Left ventricle myocardium inferior (tissue), 1 donor: ENCODE measurements around the gene FOXN1. TPM values are rescaled to one million over a fixed set of nuclear protein-coding genes. Genes with fewer than 3 reads are reported as not detected.
"Not testable (repeated sequence)": the region's sequence is repeated elsewhere in the genome, so short reads cannot be mapped to it uniquely, and the experiment has no call there.

Experiments used
- DNase-seq: peaks from one replicate; pipeline ENCODE4 v3.0.0-alpha.2; 2020
- H3K27ac ChIP-seq: fragments of 200-600 bp; replicated peaks from 2 replicates; pipeline ENCODE4 v1.8.0; 2021
- H3K27me3 ChIP-seq: fragments of 200-600 bp; 2 replicates; pipeline ENCODE4 v1.8.0; 2021; ENCODE audit warnings: low read depth
- H3K36me3 ChIP-seq: fragments of 200-600 bp; 2 replicates; pipeline ENCODE4 v1.8.0; 2021
- H3K4me1 ChIP-seq: fragments of 200-600 bp; 2 replicates; pipeline ENCODE4 v1.8.0; 2021
- H3K4me3 ChIP-seq: fragments of 200-600 bp; 2 replicates; pipeline ENCODE4 v1.8.0; 2021; ENCODE audit warnings: mild to moderate bottlenecking, moderate library complexity
- H3K9me3 ChIP-seq: fragments of 200-600 bp; replicated peaks from 2 replicates; pipeline ENCODE4 v1.8.0; 2021
- intact Hi-C: fragments of 100-400 bp; cut with micrococcal nuclease; formaldehyde crosslinking; loops from one replicate; pipeline ENCODE4 v1.11.0; 2022
- total RNA-seq: library from RNA; stranded (reverse); fragmentation: NEBNext Ultra II Directional; extraction: Animal tissue kit (Norgen Biotek cat#: 25700); gene quantifications from one replicate; pipeline ENCODE4 v1.2.1, GENCODE V29; 2021
- TF ChIP-seq, protein P1 (sequence below): fragments of 200-600 bp; IDR thresholded peaks from 2 replicates; pipeline ENCODE4 v1.8.0; 2021; ENCODE audit warnings: antibody characterized with exemption, mild to moderate bottlenecking, borderline replicate concordance
- donor health status: DM: no; HTN: yes; CAD: no; lungs with severe emphysema.

FOXN1 gene
- total RNA-seq, 1 donor from 2014 or later, result not detected

- H3K4me3 ChIP-seq, result no peak overlapping the region
- TF ChIP-seq, protein P1, sequence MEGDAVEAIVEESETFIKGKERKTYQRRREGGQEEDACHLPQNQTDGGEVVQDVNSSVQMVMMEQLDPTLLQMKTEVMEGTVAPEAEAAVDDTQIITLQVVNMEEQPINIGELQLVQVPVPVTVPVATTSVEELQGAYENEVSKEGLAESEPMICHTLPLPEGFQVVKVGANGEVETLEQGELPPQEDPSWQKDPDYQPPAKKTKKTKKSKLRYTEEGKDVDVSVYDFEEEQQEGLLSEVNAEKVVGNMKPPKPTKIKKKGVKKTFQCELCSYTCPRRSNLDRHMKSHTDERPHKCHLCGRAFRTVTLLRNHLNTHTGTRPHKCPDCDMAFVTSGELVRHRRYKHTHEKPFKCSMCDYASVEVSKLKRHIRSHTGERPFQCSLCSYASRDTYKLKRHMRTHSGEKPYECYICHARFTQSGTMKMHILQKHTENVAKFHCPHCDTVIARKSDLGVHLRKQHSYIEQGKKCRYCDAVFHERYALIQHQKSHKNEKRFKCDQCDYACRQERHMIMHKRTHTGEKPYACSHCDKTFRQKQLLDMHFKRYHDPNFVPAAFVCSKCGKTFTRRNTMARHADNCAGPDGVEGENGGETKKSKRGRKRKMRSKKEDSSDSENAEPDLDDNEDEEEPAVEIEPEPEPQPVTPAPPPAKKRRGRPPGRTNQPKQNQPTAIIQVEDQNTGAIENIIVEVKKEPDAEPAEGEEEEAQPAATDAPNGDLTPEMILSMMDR, result no peak
- no peak for DNase-seq
- no peaks in the 10 kb centered on the region for H3K9me3 ChIP-seq
- H3K27ac ChIP-seq, result no peak overlapping the region
- H3K4me1 ChIP-seq, result peaks cover 6% of the 10 kb centered on the region
- intact Hi-C loops, result no loop called here
- H3K27me3 ChIP-seq, result peaks cover 78% of the 10 kb centered on the region
- no peaks in the 10 kb centered on the region for H3K36me3 ChIP-seq
These were observed 39.6 kb upstream of the FOXN1 start for GRCh38 chr17:28466521-28467048.

DNA sequence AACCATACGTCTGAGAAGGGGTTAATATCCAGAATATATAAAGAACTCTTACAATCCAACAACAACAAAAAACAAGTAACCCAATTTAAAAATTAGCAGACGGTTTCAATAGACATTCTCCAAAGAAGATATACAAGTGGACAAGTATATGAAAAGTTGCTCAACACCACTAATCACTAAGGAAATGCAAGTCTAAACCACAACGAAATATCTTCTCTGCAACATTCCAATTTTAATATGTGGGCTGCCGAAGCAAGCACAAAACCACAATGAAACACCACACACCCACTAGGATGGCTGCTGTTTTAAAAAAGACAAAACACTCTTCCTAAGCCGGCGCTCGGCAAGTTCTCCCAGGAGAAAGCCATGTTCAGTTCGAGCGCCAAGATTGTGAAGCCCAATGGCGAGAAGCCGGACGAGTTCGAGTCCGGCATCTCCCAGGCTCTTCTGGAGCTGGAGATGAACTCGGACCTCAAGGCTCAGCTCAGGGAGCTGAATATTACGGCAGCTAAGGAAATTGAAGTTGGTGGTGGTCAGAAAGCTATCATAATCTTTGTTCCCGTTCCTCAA, 38.6 kb upstream of the FOXN1 start:
- H3K4me3 ChIP-seq, result no peak overlapping the region
- DNase-seq, result no peak
- peaks cover 6% of the 10 kb centered on the region for H3K4me1 ChIP-seq
- peaks cover 78% of the 10 kb centered on the region for H3K27me3 ChIP-seq
- intact Hi-C loops, result no loop called here
- H3K9me3 ChIP-seq, result no peaks in the 10 kb centered on the region
- TF ChIP-seq, protein P1, result no peak
- H3K27ac ChIP-seq, result no peak overlapping the region
- H3K36me3 ChIP-seq, result no peaks in the 10 kb centered on the region

DNA sequence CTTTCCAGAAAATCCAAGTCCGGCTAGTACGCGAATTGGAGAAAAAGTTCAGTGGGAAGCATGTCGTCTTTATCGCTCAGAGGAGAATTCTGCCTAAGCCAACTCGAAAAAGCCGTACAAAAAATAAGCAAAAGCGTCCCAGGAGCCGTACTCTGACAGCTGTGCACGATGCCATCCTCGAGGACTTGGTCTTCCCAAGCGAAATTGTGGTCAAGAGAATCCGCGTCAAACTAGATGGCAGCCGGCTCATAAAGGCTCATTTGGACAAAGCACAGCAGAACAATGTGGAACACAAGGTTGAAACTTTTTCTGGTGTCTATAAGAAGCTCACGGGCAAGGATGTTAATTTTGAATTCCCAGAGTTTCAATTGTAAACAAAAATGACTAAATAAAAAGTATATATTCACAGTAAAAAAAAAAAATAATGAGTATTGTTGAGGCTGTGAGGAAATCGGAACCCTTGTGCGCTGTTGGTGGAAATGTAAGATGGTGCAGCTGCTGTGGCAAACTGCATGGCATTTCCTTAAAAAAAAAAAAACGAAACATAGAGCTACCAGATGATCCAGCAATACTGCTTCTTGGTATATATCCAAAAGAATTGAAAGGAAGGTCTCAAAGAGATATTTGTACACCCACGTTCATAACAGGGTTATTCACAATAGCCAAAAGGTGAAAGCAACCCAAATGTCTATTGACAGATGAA, 38.0 kb upstream of the FOXN1 start:
- H3K9me3 ChIP-seq, H3K36me3 ChIP-seq, H3K4me3 ChIP-seq, H3K4me1 ChIP-seq, DNase-seq, H3K27ac ChIP-seq, intact Hi-C loops: not testable (repeated sequence)
- H3K27me3 ChIP-seq, result peaks cover 74% of the 10 kb centered on the region

DNA sequence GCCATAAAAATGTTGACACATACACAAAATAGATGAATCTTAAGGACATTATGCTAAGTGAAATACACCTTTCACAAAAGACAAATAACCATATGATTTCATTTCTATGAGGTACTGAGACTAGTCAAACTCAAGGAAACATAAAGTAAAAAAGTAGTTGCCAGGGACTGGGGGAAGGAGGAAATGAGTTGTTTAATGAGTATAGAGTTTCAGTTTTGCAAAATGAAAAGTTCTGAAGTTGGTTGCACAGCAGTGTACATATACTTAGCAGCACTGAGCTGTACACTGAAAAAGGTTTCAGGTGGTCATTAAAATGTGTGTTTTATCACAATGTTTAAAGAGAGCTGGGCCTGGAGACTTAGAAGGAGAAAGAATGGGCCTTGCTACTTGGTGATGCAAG, 37.4 kb upstream of the FOXN1 start:
- TF ChIP-seq, protein P1, result no peak
- H3K4me3 ChIP-seq, result no peak overlapping the region
- H3K9me3 ChIP-seq, result no peaks in the 10 kb centered on the region
- DNase-seq, result no peak
- intact Hi-C loops, result no loop called here
- H3K4me1 ChIP-seq, result peaks cover 6% of the 10 kb centered on the region
- no peaks in the 10 kb centered on the region for H3K36me3 ChIP-seq
- H3K27me3 ChIP-seq, result peaks cover 73% of the 10 kb centered on the region
- H3K27ac ChIP-seq, result no peak overlapping the region

DNA sequence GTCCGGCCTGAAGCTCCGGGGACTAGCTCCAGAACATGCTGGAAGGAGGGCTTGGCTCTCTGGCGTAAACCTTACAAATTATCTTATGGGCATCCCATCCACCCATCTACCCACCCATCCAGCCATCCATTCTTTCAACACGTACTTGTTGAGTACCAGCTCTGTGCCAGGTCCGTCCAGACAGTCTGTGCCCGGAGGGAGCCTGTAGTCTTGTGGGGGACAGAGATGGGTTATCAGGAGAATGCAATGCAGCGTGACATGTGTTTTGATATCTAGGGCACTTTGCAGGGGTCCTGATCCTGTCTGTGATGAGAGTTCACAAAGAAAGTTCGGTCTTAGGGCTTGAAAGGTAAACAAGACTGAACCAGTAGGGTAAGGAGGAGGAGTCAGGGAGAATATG, 36.8 kb upstream of the FOXN1 start:
- no peaks in the 10 kb centered on the region for H3K36me3 ChIP-seq
- peaks cover 67% of the 10 kb centered on the region for H3K27me3 ChIP-seq
- peaks cover 6% of the 10 kb centered on the region for H3K4me1 ChIP-seq
- no peak overlapping the region for H3K4me3 ChIP-seq
- DNase-seq, result no peak
- intact Hi-C loops, result no loop called here
- TF ChIP-seq, protein P1, result no peak
- no peak overlapping the region for H3K27ac ChIP-seq
- H3K9me3 ChIP-seq, result no peaks in the 10 kb centered on the region

DNA sequence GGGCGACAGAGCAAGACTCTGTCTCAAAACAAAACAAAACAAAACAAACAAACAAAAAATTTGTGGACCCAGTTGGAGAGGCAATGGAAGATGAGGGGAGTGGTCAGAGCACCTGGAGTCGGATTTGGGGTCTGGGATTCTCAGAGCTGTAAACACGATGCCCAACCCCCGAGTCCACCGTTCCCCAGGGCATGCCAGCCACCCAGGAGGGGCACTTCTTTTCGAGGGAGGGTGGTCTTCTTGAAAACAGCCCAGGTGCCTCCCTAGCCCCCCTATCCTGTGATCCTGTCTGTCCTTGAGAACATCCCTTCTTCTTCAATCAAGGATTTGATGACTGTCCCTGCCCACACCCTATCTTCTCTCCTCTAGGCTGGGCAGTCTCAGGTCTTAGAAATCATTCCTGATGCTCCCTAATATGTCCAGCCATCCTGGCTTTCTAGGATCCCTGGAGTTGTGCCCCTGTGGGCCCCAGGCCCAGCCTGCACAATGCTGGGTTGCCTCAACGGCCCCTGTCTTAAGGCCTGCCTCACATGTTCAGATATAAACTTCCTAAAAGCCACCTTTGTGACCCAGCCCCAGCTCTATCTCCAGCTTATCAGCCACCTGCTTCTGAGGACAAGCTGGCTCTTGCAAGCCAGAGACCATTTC, 35.8 kb upstream of the FOXN1 start:
- Histone ChIP-seq H3K4me1 (peaks cover 6% of the 10 kb centered on the region), H3K27ac (no peak overlapping the region), H3K9me3 (no peaks in the 10 kb centered on the region), H3K4me3 (no peak overlapping the region), H3K27me3 (peaks cover 57% of the 10 kb centered on the region), H3K36me3 (no peaks in the 10 kb centered on the region)
- TF ChIP-seq, protein P1, result no peak
- intact Hi-C loops, result no loop called here
- no peak for DNase-seq
